ENCODE data around the gene IL34.
"Not testable (repeated sequence)": the region's sequence is repeated elsewhere in the genome, so short reads cannot be mapped to it uniquely, and the experiment has no call there.

IL34 gene

GRCh38 chr16:70664325-70665112 is 18.2 kb downstream of the IL34 start:
- H3K4me3 ChIP-seq (ENCODE audit: low read depth, low read length): no peak overlapping the region
- no peak for TF ChIP-seq CTCF (IDR thresholded peaks at IDR 0.05; ENCODE audit: control insufficient read depth, extremely low read depth, insufficient read depth)
- no peak for DNase-seq (ENCODE audit: low read depth)

GRCh38 chr16:70665113-70665694 is 18.8 kb downstream of the IL34 start:
- TF ChIP-seq CTCF (IDR thresholded peaks at IDR 0.05; ENCODE audit: control insufficient read depth, extremely low read depth, insufficient read depth): no peak
- H3K4me3 ChIP-seq (ENCODE audit: low read depth, low read length): no peak overlapping the region
- no peak for DNase-seq (ENCODE audit: low read depth)

- no peak for TF ChIP-seq CTCF (IDR thresholded peaks at IDR 0.05; ENCODE audit: control insufficient read depth, extremely low read depth, insufficient read depth)
- H3K4me3 ChIP-seq (ENCODE audit: low read depth, low read length): no peak overlapping the region
- DNase-seq (ENCODE audit: low read depth): no peak
These were observed 19.7 kb downstream of the IL34 start for GRCh38 chr16:70665806-70666735.

DNA sequence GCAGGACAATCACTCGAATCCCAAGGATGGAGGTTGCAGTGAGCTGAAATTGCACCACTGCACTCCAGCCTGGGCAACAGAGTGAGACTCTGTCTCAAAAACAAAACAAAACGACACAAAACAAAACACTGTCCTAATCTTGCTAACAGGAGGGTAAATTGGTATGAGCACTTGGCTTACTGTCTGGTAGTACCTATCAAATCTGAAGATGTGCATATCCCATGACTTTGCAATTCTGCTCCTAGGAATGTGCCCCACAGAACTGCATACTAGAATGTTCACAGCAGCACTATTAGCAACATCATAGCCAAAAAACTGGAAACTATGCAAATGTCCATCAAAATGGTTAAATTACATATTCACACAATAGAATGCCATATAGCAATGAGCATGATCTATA is 23.8 kb downstream of the IL34 start:
- DNase-seq (ENCODE audit: low read depth): no peak
- no peak overlapping the region for H3K4me3 ChIP-seq (ENCODE audit: low read depth, low read length)
- TF ChIP-seq CTCF (IDR thresholded peaks at IDR 0.05; ENCODE audit: control insufficient read depth, extremely low read depth, insufficient read depth): no peak

DNA sequence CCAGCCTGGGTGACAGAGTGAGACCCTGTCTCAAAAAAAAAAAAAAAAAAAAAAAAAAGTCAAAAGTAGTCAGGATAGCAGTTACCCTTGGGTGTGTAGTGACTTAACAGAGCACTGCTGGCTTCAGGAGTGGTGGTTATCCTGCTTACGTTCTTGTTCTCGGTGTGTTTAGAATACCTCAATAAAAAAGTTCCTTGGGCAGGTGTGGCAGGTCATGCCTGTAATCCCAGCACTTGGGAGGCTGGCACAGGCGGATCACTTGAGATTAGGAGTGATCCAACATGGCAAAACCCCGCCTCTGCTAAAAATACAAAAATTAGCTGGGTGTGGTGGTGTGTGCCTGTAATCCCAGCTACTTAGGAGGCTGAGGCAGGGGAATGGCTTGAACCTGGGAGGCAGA is 24.6 kb downstream of the IL34 start:
- DNase-seq (ENCODE audit: low read depth): not testable (repeated sequence)

GRCh38 chr16:70674221-70675014 is 28.1 kb downstream of the IL34 start:
- no peak overlapping the region for H3K4me3 ChIP-seq (ENCODE audit: low read depth, low read length)
- TF ChIP-seq CTCF (IDR thresholded peaks at IDR 0.05; ENCODE audit: control insufficient read depth, extremely low read depth, insufficient read depth): no peak
- DNase-seq (ENCODE audit: low read depth): no peak

More for the DNA sequence above, 24.6 kb downstream of the IL34 start:
- H3K4me3 ChIP-seq (ENCODE audit: low read depth, low read length): not testable (repeated sequence)
